GM10248 (cell line): ENCODE results near the gene NTNG2.
A peak's percentile ranks its signal among the peaks of the same experiment; 100 is the strongest.

Experiments used
- CTCF ChIA-PET: fragments of 300-600 bp; sonication (Branson Sonifier 250); formaldehyde crosslinking; extraction: SDS; loops from one replicate; lab custom pipeline; 2021; ENCODE audit warnings: antibody characterized with exemption; lab: Yijun Ruan, JAX
- POLR2A ChIA-PET: fragments of 350-650 bp; sonication (Branson Sonifier 250); formaldehyde crosslinking; extraction: SDS; loops from one replicate; lab custom pipeline; 2020; ENCODE audit warnings: antibody characterized with exemption; lab: Yijun Ruan, JAX
- DNase-seq: peaks from one replicate; pipeline ENCODE4 v3.0.0; 2012; ENCODE audit errors: extremely low spot score
- CTCF ChIP-seq: IDR thresholded peaks from 2 replicates; pipeline ENCODE4 v1.5.1; 2012; ENCODE audit warnings: mild to moderate bottlenecking, low read depth; ENCODE audit errors: extremely low read depth, missing control alignments, control extremely low read depth

Gene NTNG2

GRCh38 chr9:132161743-132162184 is at the start of gene NTNG2:
Gene NTNG2 (plus strand): TSS chr9:132162058. CDS start chr9:132166832, 4,774 bp downstream.
- ChIA-PET CTCF (no interaction called here), POLR2A (no interaction called here)
- TF ChIP-seq CTCF, result no peak
- no peak for DNase-seq

GRCh38 chr9:132114102-132114707 is 47.7 kb upstream of the NTNG2 start:
- DNase-seq, result peak; percentile 48
- ChIA-PET CTCF (interaction anchor here (0.9 kb wide), 1 partner anchor 56 kb away, joined by 3 read pairs; no protein-coding TSS in a partner anchor), POLR2A (no interaction called here)
- no peak for TF ChIP-seq CTCF

GRCh38 chr9:132116583-132116982 is 45.3 kb upstream of the NTNG2 start:
- ChIA-PET POLR2A (no interaction called here), CTCF (no interaction called here)
- DNase-seq, result no peak
- no peak for TF ChIP-seq CTCF

- CTCF ChIA-PET, result no interaction called here
- no peak for DNase-seq
- TF ChIP-seq CTCF, result no peak
- POLR2A ChIA-PET, result no interaction called here
Measured at GRCh38 chr9:132117694-132118093, 44.2 kb upstream of the NTNG2 start.

GRCh38 chr9:132121021-132121420 is 40.8 kb upstream of the NTNG2 start:
- no peak for DNase-seq
- ChIA-PET POLR2A (no interaction called here), CTCF (interaction anchor here (1.2 kb wide), 1 partner anchor 10 kb away, joined by 3 read pairs; no protein-coding TSS in a partner anchor)
- TF ChIP-seq CTCF, result no peak

- POLR2A ChIA-PET, result no interaction called here
- CTCF ChIA-PET, result interaction anchor here (1.3 to 1.4 kb wide), 2 partner anchors 9 to 45 kb away, joined by 3 to 4 read pairs; no protein-coding TSS in a partner anchor
- DNase-seq, result no peak
- TF ChIP-seq CTCF, result no peak
Measured at GRCh38 chr9:132124800-132125199, 37.1 kb upstream of the NTNG2 start.
